Common myeloid progenitor, CD34-positive (primary cell): ENCODE measurements around the gene LPIN1.
"Not testable (repeated sequence)": the region's sequence is repeated elsewhere in the genome, so short reads cannot be mapped to it uniquely, and the experiment has no call there.

Experiments used
- CTCF ChIA-PET: fragments of 350-600 bp; sonication (Branson Sonifier 250); formaldehyde crosslinking; loops from one replicate; lab custom pipeline; 2021; ENCODE audit warnings: antibody characterized with exemption; lab: Charles Lee
- POLR2A ChIA-PET: fragments of 350-600 bp; sonication (Branson Sonifier 250); formaldehyde crosslinking; loops from one replicate; lab custom pipeline; 2021; ENCODE audit warnings: antibody characterized with exemption; lab: Charles Lee
- DNase-seq, 3 donors: peaks; one replicate each; pipeline versions ENCODE4 v3.0.0 to v3.0.0-alpha.2; 2013
- H3K27ac ChIP-seq, 2 experiments: 1 replicate in 1 of 2; 2 replicates in 1 of 2; pipeline ENCODE4 v1.7.0; 2013; ENCODE audit warnings: inconsistent platforms in 2 of 2, low read length in 2 of 2, mild to moderate bottlenecking in 2 of 2, low read depth in 1 of 2, moderate library complexity in 1 of 2; ENCODE audit not compliant: severe bottlenecking in 2 of 2, insufficient read depth in 1 of 2, poor library complexity in 1 of 2
- H3K27me3 ChIP-seq, 5 experiments: replicated peaks in 2 of 5; 1 replicate in 3 of 5; 2 replicates in 2 of 5; pipeline versions ENCODE4 v1.6.1 to v1.7.0; 2013; ENCODE audit warnings: low read length in 4 of 5, mild to moderate bottlenecking in 2 of 5, moderate library complexity in 2 of 5, inconsistent platforms in 1 of 5; ENCODE audit not compliant: insufficient read depth in 5 of 5, control insufficient read depth in 4 of 5
- H3K36me3 ChIP-seq, 4 experiments: 1 replicate in 2 of 4; 2 replicates in 2 of 4; pipeline versions ENCODE4 v1.6.1 to v1.7.0; 2013; ENCODE audit warnings: low read length in 3 of 4, control low read depth in 1 of 4, mild to moderate bottlenecking in 1 of 4; ENCODE audit not compliant: control insufficient read depth in 4 of 4, insufficient read depth in 4 of 4
- H3K4me1 ChIP-seq, 4 experiments: 1 replicate in 3 of 4; 2 replicates in 1 of 4; pipeline versions ENCODE4 v1.6.1 to v1.7.1; 2013; ENCODE audit warnings: low read length in 3 of 4, mild to moderate bottlenecking in 3 of 4, control low read depth in 1 of 4, inconsistent platforms in 1 of 4, moderate library complexity in 1 of 4; ENCODE audit not compliant: control insufficient read depth in 4 of 4, insufficient read depth in 4 of 4; ENCODE audit errors: control extremely low read depth in 1 of 4
- H3K4me3 ChIP-seq, 7 experiments: 1 replicate in 4 of 7; 2 replicates in 3 of 7; pipeline versions ENCODE4 v1.5.1 to v1.7.0; 2013; ENCODE audit warnings: mild to moderate bottlenecking in 7 of 7, low read length in 6 of 7, moderate library complexity in 6 of 7, inconsistent platforms in 2 of 7, low read depth in 2 of 7, control low read depth in 1 of 7; ENCODE audit not compliant: insufficient read depth in 4 of 7, control insufficient read depth in 1 of 7; ENCODE audit errors: extremely low read depth in 1 of 7
- H3K9me3 ChIP-seq, 5 experiments: 1 replicate in 4 of 5; 2 replicates in 1 of 5; pipeline versions ENCODE4 v1.6.1 to v1.7.1; 2013; ENCODE audit warnings: low read length in 4 of 5, mild to moderate bottlenecking in 2 of 5, inconsistent platforms in 1 of 5, low read depth in 1 of 5, moderate library complexity in 1 of 5; ENCODE audit not compliant: control insufficient read depth in 4 of 5, insufficient read depth in 2 of 5; ENCODE audit errors: control extremely low read depth in 1 of 5
- WGBS: methylation state at CpG from one replicate; pipeline ENCODE4 v1.1.5; 2013; ENCODE audit not compliant: insufficient coverage; 5-methylcytosine and 5-hydroxymethylcytosine counted together

Gene LPIN1

GRCh38 chr2:11842336-11842735 is 95.9 kb downstream of the LPIN1 start:
- POLR2A ChIA-PET = no interaction called here
- no peak for DNase-seq
- H3K4me1 ChIP-seq = no peaks in the 10 kb centered on the region
- H3K4me3 ChIP-seq = no peak overlapping the region
- CTCF ChIA-PET = interaction anchor here (0.9 to 1.3 kb wide), 2 partner anchors 101 to 127 kb away, joined by 3 read pairs; no protein-coding TSS in a partner anchor
- H3K9me3 ChIP-seq = peaks cover under 1 to 10% (median 2%) of the 10 kb centered on the region in 5 experiments
- no peaks in the 10 kb centered on the region for H3K36me3 ChIP-seq
- no peak overlapping the region for H3K27ac ChIP-seq
- peaks cover 0 to 57% (median 16%) of the 10 kb centered on the region in 5 experiments for H3K27me3 ChIP-seq
- 89% methylated on average over 1 of the region's 2 CpGs for WGBS

- H3K4me1 ChIP-seq, H3K4me3 ChIP-seq, DNase-seq, CTCF ChIA-PET, POLR2A ChIA-PET, H3K36me3 ChIP-seq, H3K27ac ChIP-seq: not testable (repeated sequence)
- Histone ChIP-seq H3K9me3 (peaks cover 8 to 25% (median 13%) of the 10 kb centered on the region in 5 experiments), H3K27me3 (peaks cover 0 to 57% (median 18%) of the 10 kb centered on the region in 5 experiments)
- WGBS = no CpG with 5 or more reads among the region's 1 CpG
Measured at GRCh38 chr2:11844798-11845197, 98.4 kb downstream of the LPIN1 start.

GRCh38 chr2:11847935-11848334 is 101.5 kb downstream of the LPIN1 start:
- H3K36me3 ChIP-seq, DNase-seq, POLR2A ChIA-PET, H3K27ac ChIP-seq, H3K4me3 ChIP-seq, H3K4me1 ChIP-seq, CTCF ChIA-PET: not testable (repeated sequence)
- Histone ChIP-seq H3K9me3 (peaks cover 8 to 25% (median 13%) of the 10 kb centered on the region in 5 experiments), H3K27me3 (peaks cover 0 to 65% (median 19%) of the 10 kb centered on the region in 5 experiments)
- 100% methylated on average over 1 of the region's 2 CpGs for WGBS

DNA sequence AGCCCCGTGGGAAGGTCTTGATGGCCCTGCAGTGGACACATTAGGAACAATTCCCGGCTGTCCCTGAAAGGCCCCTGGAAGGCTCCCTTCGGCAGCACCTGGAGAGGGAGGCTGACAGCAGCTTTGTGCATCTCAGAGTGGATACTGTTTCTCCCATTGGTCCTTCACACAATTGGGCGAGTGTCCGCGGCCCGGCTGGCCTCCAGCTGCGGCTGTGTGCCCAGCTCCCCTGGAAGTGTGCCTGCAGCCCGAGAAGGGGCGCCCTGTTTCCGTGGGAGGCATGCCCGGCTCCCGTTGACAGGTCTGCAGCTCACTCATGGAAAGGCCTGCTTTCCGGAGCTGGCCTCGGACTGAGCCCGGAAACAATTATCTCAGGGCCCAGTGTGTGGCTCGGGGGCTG is 103.7 kb downstream of the LPIN1 start:
- 96% methylated on average over 17 of the region's 17 CpGs for WGBS
- Histone ChIP-seq H3K9me3 (peaks cover 8 to 25% (median 13%) of the 10 kb centered on the region in 5 experiments), H3K4me1 (peaks cover 0 to 5% (median 0%) of the 10 kb centered on the region in 4 experiments), H3K36me3 (no peaks in the 10 kb centered on the region), H3K4me3 (no peak overlapping the region), H3K27me3 (peaks cover 0 to 78% (median 20%) of the 10 kb centered on the region in 5 experiments), H3K27ac (no peak overlapping the region)
- DNase-seq = no peak
- ChIA-PET POLR2A (no interaction called here), CTCF (interaction anchor here (0.7 to 1.3 kb wide), 3 partner anchors 11 to 21 kb away, joined by 3 read pairs; no protein-coding TSS in a partner anchor)

DNA sequence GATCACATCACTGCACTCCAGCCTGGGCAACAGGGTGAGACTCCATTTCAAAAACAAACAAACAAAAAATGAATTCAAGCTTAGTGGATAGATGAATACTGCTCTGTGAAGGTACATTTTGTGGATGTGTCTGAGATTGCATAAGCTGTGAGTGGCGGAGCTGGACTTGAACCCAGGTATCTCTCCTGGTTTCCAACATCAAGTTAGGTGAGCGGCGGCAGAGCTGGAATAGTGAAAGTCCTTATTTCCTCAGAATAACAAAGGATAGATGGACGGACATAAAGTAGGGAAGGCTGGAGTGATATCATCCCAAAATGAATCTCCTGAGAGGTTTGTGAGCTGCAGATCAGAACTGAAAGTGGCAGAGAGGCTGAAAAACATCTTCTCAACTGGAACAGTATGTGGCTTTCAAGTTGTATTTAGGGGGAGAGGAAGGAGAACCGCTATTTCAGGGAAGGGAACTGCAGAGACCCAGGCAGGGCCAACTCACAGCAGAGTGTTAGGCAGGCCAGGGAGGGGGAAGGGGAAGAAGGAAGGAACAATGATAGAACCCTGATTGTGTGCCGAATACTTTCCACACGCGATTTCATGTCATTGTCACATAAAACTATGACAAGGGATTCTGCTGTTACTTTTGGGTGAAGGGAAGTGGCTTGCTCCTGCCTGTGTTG is 106.2 kb downstream of the LPIN1 start:
- Histone ChIP-seq H3K36me3 (no peaks in the 10 kb centered on the region), H3K27me3 (peaks cover 0 to 82% (median 20%) of the 10 kb centered on the region in 5 experiments), H3K4me1 (peaks cover 0 to 12% (median 5%) of the 10 kb centered on the region in 4 experiments), H3K4me3 (no peak overlapping the region), H3K9me3 (peaks cover 5 to 13% (median 12%) of the 10 kb centered on the region in 5 experiments), H3K27ac (no peak overlapping the region)
- WGBS = 81% methylated on average over 5 of the region's 8 CpGs
- DNase-seq = no peak
- POLR2A ChIA-PET = no interaction called here
- CTCF ChIA-PET = no interaction called here

GRCh38 chr2:11853197-11853588 is 106.8 kb downstream of the LPIN1 start:
- WGBS = 94% methylated on average over 4 of the region's 5 CpGs
- POLR2A ChIA-PET = no interaction called here
- no peak for DNase-seq
- Histone ChIP-seq H3K4me3 (no peak overlapping the region), H3K27ac (no peak overlapping the region), H3K4me1 (peaks cover 0 to 12% (median 5%) of the 10 kb centered on the region in 4 experiments), H3K9me3 (peaks cover 2 to 14% (median 10%) of the 10 kb centered on the region in 5 experiments), H3K27me3 (peaks cover 0 to 82% (median 19%) of the 10 kb centered on the region in 5 experiments), H3K36me3 (no peaks in the 10 kb centered on the region)
- CTCF ChIA-PET = no interaction called here

- CTCF ChIA-PET = interaction anchor here (1.3 kb wide), 1 partner anchor 10 kb away, joined by 3 read pairs; no protein-coding TSS in a partner anchor
Measured at GRCh38 chr2:11855064-11855760, 108.8 kb downstream of the LPIN1 start.

More at GRCh38 chr2:11855064-11855760, 108.8 kb downstream of the LPIN1 start:
- no peak overlapping the region for H3K4me3 ChIP-seq
- peaks cover 0 to 70% (median 15%) of the 10 kb centered on the region in 5 experiments for H3K27me3 ChIP-seq
- no peaks in the 10 kb centered on the region for H3K36me3 ChIP-seq
- DNase-seq = no peak
- POLR2A ChIA-PET = no interaction called here
- peaks cover 0 to 26% (median 20%) of the 10 kb centered on the region in 5 experiments for H3K9me3 ChIP-seq
- no peak overlapping the region for H3K27ac ChIP-seq
- 50% methylated on average over 6 of the region's 10 CpGs for WGBS
- H3K4me1 ChIP-seq = peaks cover 0 to 12% (median 5%) of the 10 kb centered on the region in 4 experiments
